Heart right ventricle (tissue), 16 donors: Measurements from ENCODE around the gene FAM219A. TPM values are rescaled to one million over a fixed set of nuclear protein-coding genes. Genes with fewer than 3 reads are reported as not detected.
A peak's percentile ranks its signal among the peaks of the same experiment; 100 is the strongest.

Experiments
- ATAC-seq, 8 donors: fragments of 200-7000 bp; cut with Tn5 transposase; one replicate each; pipeline ENCODE4 v1.9.1; 2020; ENCODE audit warnings: mild to moderate bottlenecking in 8 of 8, moderate library complexity in 8 of 8, moderate number of reproducible peaks in 1 of 8
- DNase-seq, 2 donors: peaks; one replicate each; pipeline ENCODE4 v3.0.0-alpha.2; 2020
- H3K27ac ChIP-seq, 10 donors: fragments of 200-600 bp; sonication (generic) in 2 of 10; one replicate each; pipeline versions ENCODE4 v1.5.0 to v1.8.0; 2020 to 2022; ENCODE audit warnings: mild to moderate bottlenecking in 3 of 10
- H3K27me3 ChIP-seq, 7 donors: fragments of 200-600 bp; one replicate each; pipeline ENCODE4 v1.8.0; 2021 to 2022; ENCODE audit warnings: mild to moderate bottlenecking in 2 of 7
- H3K36me3 ChIP-seq, 9 donors: fragments of 200-600 bp; sonication (generic) in 1 of 9; one replicate each; pipeline versions ENCODE4 v1.5.0 to v1.8.0; 2020 to 2022; ENCODE audit warnings: mild to moderate bottlenecking in 2 of 9
- H3K4me1 ChIP-seq, 9 donors: fragments of 200-600 bp; sonication (generic) in 1 of 9; one replicate each; pipeline versions ENCODE4 v1.5.0 to v1.8.0; 2020 to 2022; ENCODE audit warnings: mild to moderate bottlenecking in 4 of 9
- H3K4me3 ChIP-seq, 10 donors: fragments of 200-600 bp; sonication (generic) in 2 of 10; one replicate each; pipeline versions ENCODE4 v1.5.0 to v1.8.0; 2020 to 2022; ENCODE audit warnings: mild to moderate bottlenecking in 7 of 10, moderate library complexity in 2 of 10
- H3K9me3 ChIP-seq, 11 donors: fragments of 200-600 bp in 10 of 11; sonication (generic) in 2 of 11; one replicate each; pipeline versions ENCODE4 v1.5.0 to v1.8.0; 2013 to 2022; ENCODE audit warnings: mild to moderate bottlenecking in 2 of 11, control low read depth in 1 of 11, moderate library complexity in 1 of 11
- CTCF ChIP-seq, 9 donors: fragments of 200-600 bp; sonication (generic) in 2 of 9; IDR thresholded peaks; one replicate each; pipeline versions ENCODE4 v1.5.0 to v1.8.0; 2021 to 2022; ENCODE audit warnings: antibody characterized with exemption in 9 of 9, mild to moderate bottlenecking in 5 of 9, moderate library complexity in 1 of 9
- WGBS, 2 donors: extraction: QIAGEN DNeasy Blood & Tissue Kit; methylation state at CpG; one replicate each; pipeline ENCODE4 v1.1.7; 2013; ENCODE audit warnings: inconsistent platforms in 1 of 2; 5-methylcytosine and 5-hydroxymethylcytosine counted together
- intact Hi-C, 10 donors: fragments of 100-400 bp; cut with DNase I; formaldehyde crosslinking; loops; one replicate each; pipeline versions ENCODE4 v1.11.1 to v1.14.2; 2022
- polyA plus RNA-seq, 2 donors: library from polyadenylated mRNA; stranded (reverse); fragments of 200-250 nt; gene quantifications; one replicate each; pipeline ENCODE4 v1.2.3, GENCODE V29; 2013
- total RNA-seq, 10 donors: library from RNA; stranded (reverse); fragmentation: NEBNext Ultra II Directional in 3 of 10; extraction: Animal tissue kit (Norgen Biotek cat#: 25700) in 3 of 10; gene quantifications; one replicate each; pipeline versions ENCODE4 v1.2.1 to v1.2.4, GENCODE V29; 2021 to 2023
- donor health status: Arrhythmogenic right ventricular cardiomyopathy.
- donor health status: ischemic (EF 13 %, LVEDD 7.1; RV severe dilation, severe dysfunction).
- donor health status: healthy with polysubstance abuse.
- donor health status: DM: no; HTN: yes; CAD: no.
- donor health status: DM: no; HTN: no; CAD: no.
- donor health status: ischemic (EF 25% LVEDD 6.9; RV normal size, moderate dysfunction).
- donor health status: ischemic (EF 25% LVEDD 5.7; RV mildly dilated, moderate dysfunction).
- donor health status: healthy.
- donor health status: DM: yes; HTN: yes; CAD: no.
- donor health status: Ischemic cardiomyopathy.
- donor health status: ischemic (EF 35%, LVEDD 5.7; RV mildly dilated, moderate dysfunction).
- donor health status: nonischemic (EF 11% LVEDD 7.7; RV severe dilation, severe dysfunction).
- donor health status: DM: yes; HTN: yes; CAD: no.
- donor health status: PGD.
- donor health status: ischemic (EF 29% LVEDD 5.4; RV normal size, mild dysfunction).
- donor health status: nonischemic (EF 23%, LVEDD 6.1; RV moderate dilation, normal function).

Gene FAM219A
- total and polyA plus RNA-seq, 12 donors: 15.1 to 38.6 (median 25.9) TPM

- no peak for TF ChIP-seq CTCF (IDR thresholded peaks at IDR 0.05)
- peaks cover 6 to 53% (median 39%) of the 10 kb centered on the region in 9 donors for H3K4me1 ChIP-seq
- H3K27ac ChIP-seq: peak overlapping the region in 1 of 10 donors; percentile 26
- intact Hi-C loops: loop anchor here (1.0 to 10.0 kb wide), 9 partner anchors 44 to 251 kb away; partner anchors contain the start of gene DCAF12 (in 1 of the 10)
- peaks cover 0 to 9% (median 0%) of the 10 kb centered on the region in 7 donors for H3K27me3 ChIP-seq
- 94 to 98% methylated on average over 3 of the region's 3 CpGs for WGBS, 2 donors
- no peak overlapping the region for H3K4me3 ChIP-seq
- DNase-seq (no peak), ATAC-seq (no peak)
- H3K36me3 ChIP-seq: no peaks in the 10 kb centered on the region
- no peaks in the 10 kb centered on the region for H3K9me3 ChIP-seq
Observed at GRCh38 chr9:34378376-34379060, 79.9 kb downstream of the FAM219A start.

- intact Hi-C loops: loop anchor here in 6 of 10 donors (1.0 to 10.0 kb wide), 5 partner anchors 45 to 250 kb away; partner anchors contain the start of genes DCAF12 (in 1 of the 6), KIF24 (in 1 of the 6) and NUDT2 (in 1 of the 6)
- DNase-seq (no peak), ATAC-seq (no peak)
- Histone ChIP-seq H3K36me3 (peaks cover 0 to 4% (median 0%) of the 10 kb centered on the region in 9 donors), H3K4me1 (peaks cover 6 to 53% (median 39%) of the 10 kb centered on the region in 9 donors), H3K27ac (peak overlapping the region; percentile 35 to 88 (median 75)), H3K9me3 (no peaks in the 10 kb centered on the region), H3K4me3 (peak overlapping the region; percentile 55 to 92 (median 80)), H3K27me3 (peaks cover 0 to 9% (median 0%) of the 10 kb centered on the region in 7 donors)
- 5 to 7% methylated on average over 21 of the region's 21 CpGs for WGBS, 2 donors
- TF ChIP-seq CTCF (IDR thresholded peaks at IDR 0.05): no peak
Observed at GRCh38 chr9:34377404-34377746, 81.0 kb downstream of the FAM219A start.

- TF ChIP-seq CTCF (IDR thresholded peaks at IDR 0.05): no peak
- WGBS, 2 donors: 1% methylated on average over 53 to 54 of the region's 54 CpGs
- Histone ChIP-seq H3K4me1 (peaks cover 6 to 53% (median 39%) of the 10 kb centered on the region in 9 donors), H3K27me3 (peaks cover 0 to 7% (median 0%) of the 10 kb centered on the region in 7 donors), H3K27ac (peak within 1 kb of the TSS; percentile 35 to 88 (median 75)), H3K9me3 (peaks cover 0 to 3% (median 0%) of the 10 kb centered on the region in 11 donors), H3K4me3 (peak within 1 kb of the TSS; percentile 55 to 92 (median 80)), H3K36me3 (peaks cover 0 to 9% (median 0%) of the 10 kb centered on the region in 9 donors)
- ATAC-seq (peak; percentile 77 to 89 (median 84)), DNase-seq (peak; percentile 92 to 94)
- intact Hi-C loops: loop anchor here in 6 of 10 donors (1.0 to 10.0 kb wide), 5 partner anchors 44 to 249 kb away; partner anchors contain the start of genes DCAF12 (in 1 of the 6), KIF24 (in 1 of the 6) and NUDT2 (in 1 of the 6)
Observed at GRCh38 chr9:34376596-34377403, 81.6 kb downstream of the FAM219A start, which contains the start of gene MYORG. Gene MYORG (minus strand): TSS chr9:34376898. CDS start chr9:34372943, 3,955 bp downstream.
